8988T (cell line): ENCODE measurements around the gene CTXND1.
"Not testable (repeated sequence)": the region's sequence is repeated elsewhere in the genome, so short reads cannot be mapped to it uniquely, and the experiment has no call there.

Experiments
- DNase-seq: peaks from one replicate; pipeline ENCODE4 v3.0.0; 2011

Gene CTXND1

DNA sequence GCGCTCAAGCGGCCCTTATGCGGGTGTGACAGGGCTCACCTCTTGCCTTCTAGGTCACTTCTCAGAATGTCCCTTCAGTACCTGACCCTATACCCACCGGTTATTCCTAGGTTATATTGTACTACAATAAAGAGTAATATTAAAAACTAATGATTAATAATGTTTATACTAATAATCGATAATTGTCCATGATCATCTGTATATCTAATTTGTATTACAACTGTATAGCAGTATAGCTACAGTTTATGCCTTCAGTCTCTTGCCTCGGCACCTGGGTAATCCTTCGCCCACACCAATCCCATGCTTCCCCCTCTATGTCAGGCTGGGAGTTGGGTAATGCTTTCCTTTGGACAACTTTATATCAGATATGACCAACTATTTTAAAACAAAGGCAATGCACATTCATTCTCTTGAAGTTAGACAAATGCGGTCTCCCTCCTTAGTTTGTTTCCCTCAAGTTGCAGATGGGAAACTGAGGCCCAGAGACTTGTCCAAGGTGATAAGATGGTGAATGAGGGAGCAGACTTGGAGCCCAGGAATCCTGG, 95.8 kb downstream of the CTXND1 start:
- DNase-seq: no peak

GRCh38 chr15:80155378-80156175, 96.4 kb downstream of the CTXND1 start:
- DNase-seq: not testable (repeated sequence)

DNA sequence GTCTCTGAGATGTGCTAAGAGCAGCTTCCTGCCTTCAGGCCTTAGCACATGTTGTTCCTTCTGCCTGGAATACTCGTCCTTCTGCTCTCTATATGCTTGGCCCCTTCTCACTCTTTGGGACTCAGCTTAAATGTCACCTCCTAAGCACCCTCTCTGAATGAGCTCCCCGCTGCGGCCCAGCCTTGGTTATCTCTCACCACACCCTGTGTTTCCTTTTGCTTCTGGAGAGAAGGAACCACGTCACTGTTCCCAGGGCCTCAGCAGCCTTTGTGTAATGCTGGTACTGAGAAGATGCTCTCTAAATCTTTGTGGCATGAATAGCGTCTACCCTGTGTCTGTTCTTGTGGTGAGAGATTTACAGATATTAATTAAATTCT, 97.0 kb downstream of the CTXND1 start:
- DNase-seq: no peak

DNA sequence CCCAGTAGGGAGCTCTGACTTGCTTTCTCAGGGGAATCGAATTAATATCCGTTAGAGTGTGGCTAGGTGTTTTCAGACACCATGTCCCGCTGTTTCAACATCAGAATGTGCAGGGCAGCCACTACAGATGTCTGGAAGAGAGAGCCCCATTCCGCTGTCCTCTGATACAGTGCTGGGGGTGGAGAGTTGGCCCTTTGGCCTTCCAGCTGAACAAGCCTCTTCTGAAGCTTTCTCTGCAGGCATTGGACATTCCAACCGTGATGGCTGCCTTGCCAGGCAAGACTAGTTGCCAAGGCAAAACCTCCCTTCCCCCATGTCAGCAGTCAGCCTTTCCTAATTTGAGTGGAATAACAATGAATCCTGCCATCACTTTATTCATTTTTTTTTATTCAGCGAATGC, 97.7 kb downstream of the CTXND1 start:
- DNase-seq: no peak

DNA sequence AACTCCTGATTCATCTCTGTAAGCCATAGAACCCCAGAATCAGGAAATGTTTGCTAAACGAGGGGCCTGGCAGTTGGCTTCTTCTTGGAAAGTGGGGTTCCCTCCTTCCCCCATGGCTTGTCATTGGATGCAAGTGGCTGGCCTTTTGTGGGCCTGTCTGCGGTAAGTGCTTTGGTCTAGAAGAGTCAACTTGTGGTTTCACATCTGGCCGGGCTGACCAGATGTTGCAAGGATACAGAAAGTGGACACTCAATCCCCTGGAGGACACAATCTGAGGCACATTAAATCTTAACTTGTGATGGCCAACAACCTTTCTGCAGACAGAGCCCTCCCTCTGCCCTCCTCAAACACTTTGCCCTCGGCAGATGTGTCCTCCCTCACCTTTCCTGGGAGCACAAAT, 98.1 kb downstream of the CTXND1 start:
- DNase-seq: no peak

DNA sequence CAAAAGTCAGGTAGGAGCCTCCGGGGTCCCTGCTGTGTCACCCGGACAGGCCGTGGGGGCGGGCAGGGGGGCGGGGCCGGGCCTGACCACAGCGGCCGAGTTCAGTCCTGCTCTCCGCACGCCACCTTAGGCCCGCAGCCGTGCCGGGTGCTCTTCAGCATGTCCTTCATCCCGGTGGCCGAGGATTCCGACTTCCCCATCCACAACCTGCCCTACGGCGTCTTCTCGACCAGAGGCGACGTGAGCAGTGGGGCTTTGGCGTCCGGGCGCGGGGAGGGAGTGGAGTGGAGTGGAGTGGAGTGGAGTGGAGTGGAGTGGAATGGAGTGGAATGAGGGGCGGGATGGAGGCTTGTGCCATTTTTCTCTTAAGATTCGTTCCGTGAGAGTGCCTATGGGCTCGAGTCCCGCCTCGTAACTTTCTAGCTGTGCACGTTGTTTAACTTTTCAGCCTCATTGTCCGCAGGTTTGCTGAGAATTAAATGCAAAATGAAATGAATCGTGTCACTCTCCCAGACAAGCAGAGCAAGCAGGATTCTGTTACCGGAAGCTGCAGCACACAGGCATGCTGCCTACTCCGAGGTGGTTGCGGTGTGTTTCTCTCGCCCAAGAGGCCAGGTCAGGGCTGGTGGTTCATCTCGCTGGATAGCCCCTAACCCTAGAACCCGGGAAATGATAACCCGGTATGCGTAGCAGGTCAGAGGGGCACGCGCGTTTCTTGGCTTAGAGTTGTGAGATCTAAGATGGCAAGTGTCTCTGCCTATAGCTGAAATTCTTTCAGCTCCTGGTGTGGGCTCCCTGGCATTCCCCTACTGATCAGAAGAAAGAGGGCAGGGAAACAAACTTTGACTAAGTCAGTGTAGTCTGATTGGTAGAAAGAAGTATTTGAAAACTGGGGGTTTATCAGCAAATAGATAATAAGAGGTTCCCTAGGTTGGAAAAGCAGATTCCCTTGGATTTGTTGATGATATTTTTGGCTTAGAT, 98.8 kb downstream of the CTXND1 start, which contains the start of gene FAH:
TSS of gene FAH (plus strand) at position 104 of the 981 bp plus-strand sequence. CDS start at position 160, 56 bp downstream.
- DNase-seq: no peak

DNA sequence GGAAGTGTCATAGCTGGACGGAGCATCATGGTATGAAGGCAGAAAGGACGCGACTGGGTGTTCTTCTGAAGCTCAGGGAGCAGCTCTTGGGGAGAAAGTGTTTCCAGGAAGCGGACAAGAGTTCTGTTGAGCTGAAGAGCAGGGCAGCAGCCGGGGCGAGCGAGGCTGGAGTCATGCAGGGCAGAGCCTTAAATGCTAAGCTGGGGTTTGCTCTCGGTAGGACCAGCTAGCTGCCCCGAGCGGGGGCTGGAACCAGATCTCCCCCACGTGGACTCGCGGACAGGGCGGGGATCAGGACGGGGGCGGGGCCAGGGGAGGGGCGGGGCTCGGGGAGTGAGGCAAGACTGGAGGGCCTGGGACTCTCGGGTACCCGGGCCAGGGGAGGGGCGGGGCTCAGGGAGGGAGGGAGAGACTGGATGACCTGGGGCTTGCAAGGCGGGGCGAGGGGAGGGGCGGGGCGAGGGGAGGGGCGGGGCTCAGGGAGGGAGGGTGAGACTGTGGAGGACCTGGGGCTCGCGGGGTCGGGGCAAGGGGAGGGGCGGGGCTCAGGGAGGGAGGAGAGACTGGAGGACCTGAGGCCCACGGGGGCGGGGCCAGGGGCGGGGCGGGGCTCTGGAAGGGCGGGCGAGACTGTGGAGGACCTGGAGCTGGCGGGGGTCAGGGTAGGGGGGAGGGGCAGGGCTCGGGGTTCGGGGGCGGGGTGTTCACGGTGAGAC, 99.7 kb downstream of the CTXND1 start:
- peak; percentile 85 for DNase-seq

DNA sequence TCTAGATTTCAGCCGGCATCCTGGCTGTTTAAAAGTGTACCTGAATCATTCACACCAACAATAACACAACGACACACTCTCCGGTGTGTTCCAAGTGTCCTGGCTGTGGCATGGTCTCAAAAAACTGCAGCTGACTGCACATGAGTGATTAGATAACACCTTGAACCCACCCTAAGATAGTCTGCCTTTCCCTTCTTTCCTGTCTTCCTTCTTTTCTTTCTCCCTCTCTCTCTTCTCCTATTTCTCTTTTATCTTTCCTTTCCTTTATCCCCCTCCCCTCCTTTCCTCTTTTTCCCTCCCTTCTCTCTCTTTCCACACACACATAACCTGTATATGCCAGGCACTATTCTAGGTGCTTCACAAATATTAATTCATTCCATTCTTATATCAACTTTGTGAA, 100.4 kb downstream of the CTXND1 start:
- DNase-seq: no peak

- DNase-seq: no peak
Observed at GRCh38 chr15:80151148-80151547, 100.9 kb downstream of the CTXND1 start.
